H1 (cell line): Measurements from ENCODE around the gene DBH. TPM values are rescaled to one million over a fixed set of nuclear protein-coding genes. Genes with fewer than 3 reads are reported as not detected.

Source experiments
- HDAC6 ChIP-seq: IDR thresholded peaks from one replicate; pipeline ENCODE4 v1.7.1; 2012; ENCODE audit warnings: low read depth, mild to moderate bottlenecking, inconsistent platforms, low read length, moderate library complexity
- polyA plus RNA-seq, 7 experiments: library from polyadenylated mRNA; depleted of rRNA in 3 of 7; stranded (reverse) in 5 of 7; unstranded in 2 of 7; fragments of >200 nt in 5 of 7; fragments of 200-250 nt in 2 of 7; gene quantifications; 1 replicate in 5 of 7; 2 replicates in 1 of 7; 4 replicates in 1 of 7; pipeline versions ENCODE4 v1.2.1 to v1.2.3, GENCODE V29; 2011 to 2013; ENCODE audit warnings: missing spikeins in 2 of 7, mixed read lengths in 2 of 7
- total RNA-seq: library from RNA; stranded (reverse); fragmentation: NEBNext Ultra II Directional; extraction: Animal tissue kit (Norgen Biotek cat#: 25700); gene quantifications from 2 replicates; pipeline ENCODE4 v1.2.1, GENCODE V29; 2021

DBH gene
- total and polyA plus RNA-seq, 2 of the 8 experiments (the other 6 are each of a cell fraction or from before 2014, with no cell fraction given), result 0.18 TPM; not detected in 1

- TF ChIP-seq HDAC6, result no peak
- TF ChIP-seq, all 59 proteins: peak for 0
Observed at GRCh38 chr9:133691191-133691590, 55.0 kb downstream of the DBH start (continued).
